HepG2 (cell line): ENCODE measurements around the gene SH2D3A. TPM values are rescaled to one million over a fixed set of nuclear protein-coding genes. Genes with fewer than 3 reads are reported as not detected.

Experiments
- CHD4 ChIP-seq: fragments of 200-600 bp; sonication (generic); IDR thresholded peaks from 2 replicates; pipeline ENCODE4 v1.7.0; 2017; ENCODE audit warnings: mild to moderate bottlenecking, low read length, borderline replicate concordance
- ISX ChIP-seq: sonication (generic); formaldehyde crosslinking; conservative IDR thresholded peaks from 2 replicates; pipeline ENCODE4 v1.5.0; 2020; ENCODE audit warnings: missing genetic modification reagents
- MTERF4 ChIP-seq: sonication (generic); formaldehyde crosslinking; IDR thresholded peaks from 2 replicates; pipeline ENCODE4 v1.8.0; 2023; ENCODE audit warnings: mild to moderate bottlenecking, missing genetic modification reagents
- POLR2A ChIP-seq, 2 experiments: IDR thresholded peaks; 2 replicates each; pipeline ENCODE4 v1.6.1; 2011; ENCODE audit warnings: low read depth in 2 of 2, low read length in 2 of 2, mild to moderate bottlenecking in 1 of 2, moderate library complexity in 1 of 2; ENCODE audit not compliant: insufficient read depth in 1 of 2
- SPEN ChIP-seq: sonication (generic); formaldehyde crosslinking; IDR thresholded peaks from 2 replicates; pipeline ENCODE4 v1.5.1; 2020; ENCODE audit warnings: low read depth, mild to moderate bottlenecking, missing genetic modification reagents
- TAF1 ChIP-seq: sonication (generic); formaldehyde crosslinking; IDR thresholded peaks from 2 replicates; pipeline ENCODE4 v1.4.0; 2020; ENCODE audit warnings: missing genetic modification reagents
- ZBTB34 ChIP-seq: sonication (generic); formaldehyde crosslinking; IDR thresholded peaks from 2 replicates; pipeline ENCODE4 v1.8.0; 2022; ENCODE audit warnings: mild to moderate bottlenecking, missing genetic modification reagents
- ZFP36 ChIP-seq: fragments of 150-350 bp; IDR thresholded peaks from 2 replicates; pipeline ENCODE4 v1.6.1; 2018; ENCODE audit warnings: borderline replicate concordance, low read length, low read depth; ENCODE audit not compliant: partially characterized antibody
- ZNF234 ChIP-seq: sonication (generic); formaldehyde crosslinking; conservative IDR thresholded peaks from 2 replicates; pipeline ENCODE4 v1.5.1; 2020; ENCODE audit warnings: mild to moderate bottlenecking, missing genetic modification reagents
- ZNF274 ChIP-seq: sonication (generic); formaldehyde crosslinking; IDR thresholded peaks from 2 replicates; pipeline ENCODE4 v1.5.1; 2020; ENCODE audit warnings: mild to moderate bottlenecking, missing genetic modification reagents
- ZNF326 ChIP-seq: sonication (generic); formaldehyde crosslinking; IDR thresholded peaks from 2 replicates; pipeline ENCODE4 v1.4.0; 2020; ENCODE audit warnings: missing genetic modification reagents, borderline replicate concordance
- ZNF33B ChIP-seq: sonication (generic); formaldehyde crosslinking; IDR thresholded peaks from 2 replicates; pipeline ENCODE4 v1.5.1; 2020; ENCODE audit warnings: mild to moderate bottlenecking, missing genetic modification reagents
- ZNF749 ChIP-seq: sonication (generic); formaldehyde crosslinking; IDR thresholded peaks from 2 replicates; pipeline ENCODE4 v1.8.0; 2022; ENCODE audit warnings: mild to moderate bottlenecking, missing genetic modification reagents, moderate library complexity, borderline replicate concordance
- ZNF761 ChIP-seq: sonication (generic); formaldehyde crosslinking; conservative IDR thresholded peaks from 2 replicates; pipeline ENCODE4 v1.4.0; 2020; ENCODE audit warnings: mild to moderate bottlenecking, missing genetic modification reagents
- ZNF781 ChIP-seq: sonication (generic); formaldehyde crosslinking; IDR thresholded peaks from 2 replicates; pipeline ENCODE4 v1.5.1; 2020; ENCODE audit warnings: borderline replicate concordance, mild to moderate bottlenecking, missing genetic modification reagents; ENCODE audit errors: not compliant biosample characterization
- ZNF850 ChIP-seq: sonication (generic); formaldehyde crosslinking; conservative IDR thresholded peaks from 2 replicates; pipeline ENCODE4 v1.9.0; 2021; ENCODE audit warnings: mild to moderate bottlenecking, missing genetic modification reagents
- ZZZ3 ChIP-seq: sonication (generic); formaldehyde crosslinking; IDR thresholded peaks from 2 replicates; pipeline ENCODE4 v1.4.0; 2020; ENCODE audit warnings: missing genetic modification reagents, mild to moderate bottlenecking, borderline replicate concordance
- polyA plus RNA-seq, 8 experiments: library from polyadenylated mRNA; depleted of rRNA in 3 of 8; stranded (reverse) in 7 of 8; unstranded in 1 of 8; fragments of >200 nt; fragmentation: Illumina TruSeq in 4 of 8; extraction: Trizol in 4 of 8; gene quantifications; 2 replicates each; pipeline versions ENCODE4 v1.2.1 to v1.2.3, GENCODE V29; 2011 to 2016; ENCODE audit warnings: low read depth in 4 of 8, missing spikeins in 1 of 8, mixed read lengths in 1 of 8; ENCODE audit not compliant: insufficient read depth in 1 of 8
- total RNA-seq, 5 experiments: library from RNA; depleted of rRNA; stranded (reverse); fragments of >200 nt; fragmentation: Illumina TruSeq; extraction: Trizol; gene quantifications; 2 replicates each; pipeline ENCODE4 v1.2.3, GENCODE V29; 2016; ENCODE audit warnings: low read depth in 1 of 5
- TF ChIP-seq, protein P1 (sequence below): IDR thresholded peaks from 2 replicates; pipeline ENCODE4 v1.6.1; 2018; ENCODE audit warnings: missing genetic modification reagents
- TF ChIP-seq, protein P2 (sequence below): sonication (generic); formaldehyde crosslinking; IDR thresholded peaks from 2 replicates; pipeline ENCODE4 v1.4.0; 2020; ENCODE audit warnings: mild to moderate bottlenecking, missing genetic modification reagents
- TF ChIP-seq, protein P3 (sequence below): sonication (generic); formaldehyde crosslinking; IDR thresholded peaks from 2 replicates; pipeline ENCODE4 v1.9.0; 2021; ENCODE audit warnings: missing genetic modification reagents, mild to moderate bottlenecking, borderline replicate concordance
- TF ChIP-seq, protein P4 (sequence below): sonication (generic); formaldehyde crosslinking; IDR thresholded peaks from 2 replicates; pipeline ENCODE4 v1.4.0; 2020; ENCODE audit warnings: missing genetic modification reagents
- TF ChIP-seq, protein P5 (sequence below): IDR thresholded peaks from 2 replicates; pipeline ENCODE4 v1.6.1; 2016; ENCODE audit warnings: mild to moderate bottlenecking, missing biosample characterization, missing genetic modification reagents

Gene SH2D3A
- total and polyA plus RNA-seq, 2 of the 13 experiments (the other 11 are each of a cell fraction or from before 2014, with no cell fraction given): 1.0 to 2.2 TPM

GRCh38 chr19:6752256-6753177, 14.7 kb downstream of the SH2D3A start (continued):
- TF ChIP-seq, protein P1, sequence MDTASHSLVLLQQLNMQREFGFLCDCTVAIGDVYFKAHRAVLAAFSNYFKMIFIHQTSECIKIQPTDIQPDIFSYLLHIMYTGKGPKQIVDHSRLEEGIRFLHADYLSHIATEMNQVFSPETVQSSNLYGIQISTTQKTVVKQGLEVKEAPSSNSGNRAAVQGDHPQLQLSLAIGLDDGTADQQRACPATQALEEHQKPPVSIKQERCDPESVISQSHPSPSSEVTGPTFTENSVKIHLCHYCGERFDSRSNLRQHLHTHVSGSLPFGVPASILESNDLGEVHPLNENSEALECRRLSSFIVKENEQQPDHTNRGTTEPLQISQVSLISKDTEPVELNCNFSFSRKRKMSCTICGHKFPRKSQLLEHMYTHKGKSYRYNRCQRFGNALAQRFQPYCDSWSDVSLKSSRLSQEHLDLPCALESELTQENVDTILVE (CRISPR knock-in tag): no peak; the same call in 1 of the 2 replicates
- no peak for TF ChIP-seq ISX
- peak; percentile 20 to 64; a peak in 2 of 4 replicates for TF ChIP-seq POLR2A (IDR thresholded peaks at IDR 0.05; ENCODE audit: insufficient read depth in 1 of 2, low read depth in 2 of 2, low read length in 2 of 2)
- TF ChIP-seq, protein P2, sequence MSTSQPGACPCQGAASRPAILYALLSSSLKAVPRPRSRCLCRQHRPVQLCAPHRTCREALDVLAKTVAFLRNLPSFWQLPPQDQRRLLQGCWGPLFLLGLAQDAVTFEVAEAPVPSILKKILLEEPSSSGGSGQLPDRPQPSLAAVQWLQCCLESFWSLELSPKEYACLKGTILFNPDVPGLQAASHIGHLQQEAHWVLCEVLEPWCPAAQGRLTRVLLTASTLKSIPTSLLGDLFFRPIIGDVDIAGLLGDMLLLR (CRISPR knock-in tag): peak; percentile 84; the same call in 1 of the 2 replicates
- TF ChIP-seq ZFP36: no peak
- no peak for TF ChIP-seq ZNF234 (CRISPR knock-in tag)
- 0 out of 2 replicates have a peak, but pooled peaks have one; percentile 38 for TF ChIP-seq ZNF33B (CRISPR knock-in tag)
- TF ChIP-seq, protein P3, sequence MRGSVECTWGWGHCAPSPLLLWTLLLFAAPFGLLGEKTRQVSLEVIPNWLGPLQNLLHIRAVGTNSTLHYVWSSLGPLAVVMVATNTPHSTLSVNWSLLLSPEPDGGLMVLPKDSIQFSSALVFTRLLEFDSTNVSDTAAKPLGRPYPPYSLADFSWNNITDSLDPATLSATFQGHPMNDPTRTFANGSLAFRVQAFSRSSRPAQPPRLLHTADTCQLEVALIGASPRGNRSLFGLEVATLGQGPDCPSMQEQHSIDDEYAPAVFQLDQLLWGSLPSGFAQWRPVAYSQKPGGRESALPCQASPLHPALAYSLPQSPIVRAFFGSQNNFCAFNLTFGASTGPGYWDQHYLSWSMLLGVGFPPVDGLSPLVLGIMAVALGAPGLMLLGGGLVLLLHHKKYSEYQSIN (CRISPR knock-in tag): no peak
- TF ChIP-seq SPEN (CRISPR knock-in tag): peak; percentile 71
- TF ChIP-seq, protein P4, sequence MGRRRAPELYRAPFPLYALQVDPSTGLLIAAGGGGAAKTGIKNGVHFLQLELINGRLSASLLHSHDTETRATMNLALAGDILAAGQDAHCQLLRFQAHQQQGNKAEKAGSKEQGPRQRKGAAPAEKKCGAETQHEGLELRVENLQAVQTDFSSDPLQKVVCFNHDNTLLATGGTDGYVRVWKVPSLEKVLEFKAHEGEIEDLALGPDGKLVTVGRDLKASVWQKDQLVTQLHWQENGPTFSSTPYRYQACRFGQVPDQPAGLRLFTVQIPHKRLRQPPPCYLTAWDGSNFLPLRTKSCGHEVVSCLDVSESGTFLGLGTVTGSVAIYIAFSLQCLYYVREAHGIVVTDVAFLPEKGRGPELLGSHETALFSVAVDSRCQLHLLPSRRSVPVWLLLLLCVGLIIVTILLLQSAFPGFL (CRISPR knock-in tag): no peak
- no peak for TF ChIP-seq ZNF274
- TF ChIP-seq ZNF326 (CRISPR knock-in tag): no peak
- 0 out of 2 replicates have a peak, but pooled peaks have one; percentile 19 for TF ChIP-seq MTERF4 (CRISPR knock-in tag)
- TF ChIP-seq, protein P5, sequence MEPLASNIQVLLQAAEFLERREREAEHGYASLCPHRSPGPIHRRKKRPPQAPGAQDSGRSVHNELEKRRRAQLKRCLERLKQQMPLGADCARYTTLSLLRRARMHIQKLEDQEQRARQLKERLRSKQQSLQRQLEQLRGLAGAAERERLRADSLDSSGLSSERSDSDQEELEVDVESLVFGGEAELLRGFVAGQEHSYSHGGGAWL (CRISPR knock-in tag): no peak
- TF ChIP-seq ZNF761 (CRISPR knock-in tag): no peak
- no peak for TF ChIP-seq TAF1 (CRISPR knock-in tag)
- TF ChIP-seq ZNF850 (CRISPR knock-in tag): no peak
- peak; percentile 74; the same call in 1 of the 2 replicates for TF ChIP-seq ZBTB34 (CRISPR knock-in tag)
- no peak for TF ChIP-seq ZNF781 (CRISPR knock-in tag)
- TF ChIP-seq ZZZ3 (CRISPR knock-in tag): no peak
- TF ChIP-seq CHD4: no peak; the same call in 1 of the 2 replicates
- TF ChIP-seq ZNF749 (CRISPR knock-in tag): no peak
